Measurements from ENCODE around the gene PREB. TPM values are rescaled to one million over a fixed set of nuclear protein-coding genes. Genes with fewer than 3 reads are reported as not detected.

PREB gene
- 52.7 and 53.8 TPM in 2 replicates for total RNA-seq (2021)
- Bru-seq, nascent RNA, result percentile 66 among the genes with signal in this experiment
- BruChase-seq, experiment 1, labeled RNA remaining after a 2-hour chase, result percentile 72 among the genes with signal in this experiment
- BruChase-seq, experiment 2, labeled RNA remaining after a 6-hour chase, result percentile 85 among the genes with signal in this experiment
- long read RNA-seq, transcript PREB-201 (9 exons, 2,166 nt), result major isoform, 179 of 234 reads
- long read RNA-seq, partial matches to known transcripts, result 15 of 234 reads
- long read RNA-seq, other reads (novel, unspliced or antisense), result 38 of 234 reads

- Histone ChIP-seq H3K27me3 (replicated peaks; ENCODE audit: insufficient read depth, low read depth, low read length, poor library complexity) (no peaks in the 10 kb centered on the region), H3K4me3 (ENCODE audit: low read depth, low read length, poor library complexity, severe bottlenecking) (peak within 1 kb of the TSS; percentile 81), H3K36me3 (ENCODE audit: insufficient read depth, low read length, poor library complexity, severe bottlenecking) (peaks cover 29% of the 10 kb centered on the region), H3K9me3 (ENCODE audit: low read depth, low read length, poor library complexity, severe bottlenecking) (no peaks in the 10 kb centered on the region), H3K4me1 (ENCODE audit: insufficient read depth, low read length, poor library complexity, severe bottlenecking) (peaks cover 7% of the 10 kb centered on the region), H3K27ac (ENCODE audit: low read depth, low read length, poor library complexity, severe bottlenecking) (peak within 1 kb of the TSS; percentile 81)
- TF ChIP-seq CTCF (conservative IDR thresholded peaks at IDR 0.05; ENCODE audit: low read depth, low read length), result peak; percentile 30; the same call in 1 of the 2 replicates
- no peak for TF ChIP-seq EZH2 (IDR thresholded peaks at IDR 0.05; ENCODE audit: borderline replicate concordance, low read depth, low read length, poor library complexity, severe bottlenecking)
- ChIA-PET POLR2A (ENCODE audit: low non-redundant PET) (no interaction called here), CTCF (interaction anchor here (0.6 to 1.2 kb wide), 4 partner anchors 48 to 322 kb away, joined by 3 to 9 read pairs (median 5); no protein-coding TSS in a partner anchor)
- peak; percentile 98 for DNase-seq (ENCODE audit: low spot score)
- intact Hi-C loops (cut with micrococcal nuclease; ENCODE audit: unreplicated experiment), result no loop called here
- BruUV-seq (replicated peaks), result no TSS peak
These were observed at the start of gene PREB for GRCh38 chr2:27133905-27134780. Gene PREB (minus strand): TSS chr2:27134636. CDS start chr2:27134421, 215 bp downstream.

- no peaks in the 10 kb centered on the region for H3K9me3 ChIP-seq (ENCODE audit: low read depth, low read length, poor library complexity, severe bottlenecking)
- CTCF ChIA-PET, result no interaction called here
- DNase-seq (ENCODE audit: low spot score), result no peak
- no peak overlapping the region for H3K27ac ChIP-seq (ENCODE audit: low read depth, low read length, poor library complexity, severe bottlenecking)
- peaks cover 27% of the 10 kb centered on the region for H3K4me1 ChIP-seq (ENCODE audit: insufficient read depth, low read length, poor library complexity, severe bottlenecking)
- intact Hi-C loops (cut with micrococcal nuclease; ENCODE audit: unreplicated experiment), result no loop called here
- no TSS peak for BruUV-seq (replicated peaks)
- H3K36me3 ChIP-seq (ENCODE audit: insufficient read depth, low read length, poor library complexity, severe bottlenecking), result no peaks in the 10 kb centered on the region
- TF ChIP-seq EZH2 (IDR thresholded peaks at IDR 0.05; ENCODE audit: borderline replicate concordance, low read depth, low read length, poor library complexity, severe bottlenecking) (no peak), CTCF (conservative IDR thresholded peaks at IDR 0.05; ENCODE audit: low read depth, low read length) (no peak)
- POLR2A ChIA-PET (ENCODE audit: low non-redundant PET), result no interaction called here
- H3K27me3 ChIP-seq (replicated peaks; ENCODE audit: insufficient read depth, low read depth, low read length, poor library complexity), result no peaks in the 10 kb centered on the region
- no peak overlapping the region for H3K4me3 ChIP-seq (ENCODE audit: low read depth, low read length, poor library complexity, severe bottlenecking)
These were observed 49.7 kb upstream of the PREB start for GRCh38 chr2:27184115-27184514.

- no peaks in the 10 kb centered on the region for H3K36me3 ChIP-seq (ENCODE audit: insufficient read depth, low read length, poor library complexity, severe bottlenecking)
- H3K4me3 ChIP-seq (ENCODE audit: low read depth, low read length, poor library complexity, severe bottlenecking), result no peak overlapping the region
- intact Hi-C loops (cut with micrococcal nuclease; ENCODE audit: unreplicated experiment), result no loop called here
- no peak for DNase-seq (ENCODE audit: low spot score)
- ChIA-PET POLR2A (ENCODE audit: low non-redundant PET) (no interaction called here), CTCF (interaction anchor here (0.7 kb wide), 1 partner anchor 49 kb away, joined by 9 read pairs; no protein-coding TSS in a partner anchor)
- TF ChIP-seq CTCF (conservative IDR thresholded peaks at IDR 0.05; ENCODE audit: low read depth, low read length), result no peak
- TF ChIP-seq EZH2 (IDR thresholded peaks at IDR 0.05; ENCODE audit: borderline replicate concordance, low read depth, low read length, poor library complexity, severe bottlenecking), result no peak
- no peaks in the 10 kb centered on the region for H3K9me3 ChIP-seq (ENCODE audit: low read depth, low read length, poor library complexity, severe bottlenecking)
- no peak overlapping the region for H3K27ac ChIP-seq (ENCODE audit: low read depth, low read length, poor library complexity, severe bottlenecking)
- BruUV-seq (replicated peaks), result no TSS peak
- H3K27me3 ChIP-seq (replicated peaks; ENCODE audit: insufficient read depth, low read depth, low read length, poor library complexity), result no peaks in the 10 kb centered on the region
- H3K4me1 ChIP-seq (ENCODE audit: insufficient read depth, low read length, poor library complexity, severe bottlenecking), result peaks cover 27% of the 10 kb centered on the region
These were observed 47.9 kb upstream of the PREB start for GRCh38 chr2:27182346-27182745.

All from A673 (cell line).